OCI-LY1 (cell line): Measurements from ENCODE around the gene RSPH6A.

Experiments
- CTCF ChIP-seq: fragments of 200-600 bp; sonication (generic), shearing (Covaris generic); IDR thresholded peaks from 2 replicates; pipeline ENCODE4 v1.5.1; 2017; ENCODE audit warnings: mild to moderate bottlenecking, antibody characterized with exemption, low read length, moderate library complexity, mixed read lengths
- EZH2 ChIP-seq: fragments of 200-600 bp; sonication (generic), shearing (Covaris generic); IDR thresholded peaks from 2 replicates; pipeline ENCODE4 v1.8.0; 2017; ENCODE audit warnings: borderline replicate concordance, mixed run types, mild to moderate bottlenecking, antibody characterized with exemption, low read length, moderate library complexity, mixed read lengths

GRCh38 chr19:45814166-45814780 is 835 bp downstream of the RSPH6A start:
- no peak for TF ChIP-seq CTCF
- no peak for TF ChIP-seq EZH2
